ENCODE results near the gene CBX1.

CBX1 gene

GRCh38 chr17:48144231-48144630 lies 43.0 kb upstream of the CBX1 start:
- DNase-seq (ENCODE audit: low read depth): no peak
- no peak overlapping the region for H3K4me3 ChIP-seq (ENCODE audit: low read length)

GRCh38 chr17:48143629-48144028 lies 42.4 kb upstream of the CBX1 start:
- TF ChIP-seq CTCF (conservative IDR thresholded peaks at IDR 0.05; ENCODE audit: low read length): no peak
- H3K4me3 ChIP-seq (ENCODE audit: low read length): no peak overlapping the region
- DNase-seq (ENCODE audit: low read depth): no peak

More at GRCh38 chr17:48144231-48144630, 43.0 kb upstream of the CBX1 start:
- TF ChIP-seq CTCF (conservative IDR thresholded peaks at IDR 0.05; ENCODE audit: low read length): no peak

GRCh38 chr17:48139944-48140343 lies 38.7 kb upstream of the CBX1 start:
- no peak for DNase-seq (ENCODE audit: low read depth)
- no peak overlapping the region for H3K4me3 ChIP-seq (ENCODE audit: low read length)
- TF ChIP-seq CTCF (conservative IDR thresholded peaks at IDR 0.05; ENCODE audit: low read length): no peak

- DNase-seq (ENCODE audit: low read depth): no peak
- no peak for TF ChIP-seq CTCF (conservative IDR thresholded peaks at IDR 0.05; ENCODE audit: low read length)
- no peak overlapping the region for H3K4me3 ChIP-seq (ENCODE audit: low read length)
Observed at GRCh38 chr17:48137656-48138055, 36.4 kb upstream of the CBX1 start.

GRCh38 chr17:48134912-48135480 lies 33.7 kb upstream of the CBX1 start:
- TF ChIP-seq CTCF (conservative IDR thresholded peaks at IDR 0.05; ENCODE audit: low read length): peak; percentile 25
- H3K4me3 ChIP-seq (ENCODE audit: low read length): no peak overlapping the region
- no peak for DNase-seq (ENCODE audit: low read depth)

GRCh38 chr17:48132385-48132784 lies 31.1 kb upstream of the CBX1 start:
- no peak for DNase-seq (ENCODE audit: low read depth)
- TF ChIP-seq CTCF (conservative IDR thresholded peaks at IDR 0.05; ENCODE audit: low read length): no peak
- no peak overlapping the region for H3K4me3 ChIP-seq (ENCODE audit: low read length)

GRCh38 chr17:48131216-48131824 lies 30.0 kb upstream of the CBX1 start:
- TF ChIP-seq CTCF (conservative IDR thresholded peaks at IDR 0.05; ENCODE audit: low read length): peak; percentile 94
- no peak overlapping the region for H3K4me3 ChIP-seq (ENCODE audit: low read length)
- DNase-seq (ENCODE audit: low read depth): peak; percentile 59
